Measurements from ENCODE around the gene CSF1.
"Not testable (repeated sequence)": the region's sequence is repeated elsewhere in the genome, so short reads cannot be mapped to it uniquely, and the experiment has no call there.

The CSF1 gene, protein sequence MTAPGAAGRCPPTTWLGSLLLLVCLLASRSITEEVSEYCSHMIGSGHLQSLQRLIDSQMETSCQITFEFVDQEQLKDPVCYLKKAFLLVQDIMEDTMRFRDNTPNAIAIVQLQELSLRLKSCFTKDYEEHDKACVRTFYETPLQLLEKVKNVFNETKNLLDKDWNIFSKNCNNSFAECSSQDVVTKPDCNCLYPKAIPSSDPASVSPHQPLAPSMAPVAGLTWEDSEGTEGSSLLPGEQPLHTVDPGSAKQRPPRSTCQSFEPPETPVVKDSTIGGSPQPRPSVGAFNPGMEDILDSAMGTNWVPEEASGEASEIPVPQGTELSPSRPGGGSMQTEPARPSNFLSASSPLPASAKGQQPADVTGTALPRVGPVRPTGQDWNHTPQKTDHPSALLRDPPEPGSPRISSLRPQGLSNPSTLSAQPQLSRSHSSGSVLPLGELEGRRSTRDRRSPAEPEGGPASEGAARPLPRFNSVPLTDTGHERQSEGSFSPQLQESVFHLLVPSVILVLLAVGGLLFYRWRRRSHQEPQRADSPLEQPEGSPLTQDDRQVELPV

DNA sequence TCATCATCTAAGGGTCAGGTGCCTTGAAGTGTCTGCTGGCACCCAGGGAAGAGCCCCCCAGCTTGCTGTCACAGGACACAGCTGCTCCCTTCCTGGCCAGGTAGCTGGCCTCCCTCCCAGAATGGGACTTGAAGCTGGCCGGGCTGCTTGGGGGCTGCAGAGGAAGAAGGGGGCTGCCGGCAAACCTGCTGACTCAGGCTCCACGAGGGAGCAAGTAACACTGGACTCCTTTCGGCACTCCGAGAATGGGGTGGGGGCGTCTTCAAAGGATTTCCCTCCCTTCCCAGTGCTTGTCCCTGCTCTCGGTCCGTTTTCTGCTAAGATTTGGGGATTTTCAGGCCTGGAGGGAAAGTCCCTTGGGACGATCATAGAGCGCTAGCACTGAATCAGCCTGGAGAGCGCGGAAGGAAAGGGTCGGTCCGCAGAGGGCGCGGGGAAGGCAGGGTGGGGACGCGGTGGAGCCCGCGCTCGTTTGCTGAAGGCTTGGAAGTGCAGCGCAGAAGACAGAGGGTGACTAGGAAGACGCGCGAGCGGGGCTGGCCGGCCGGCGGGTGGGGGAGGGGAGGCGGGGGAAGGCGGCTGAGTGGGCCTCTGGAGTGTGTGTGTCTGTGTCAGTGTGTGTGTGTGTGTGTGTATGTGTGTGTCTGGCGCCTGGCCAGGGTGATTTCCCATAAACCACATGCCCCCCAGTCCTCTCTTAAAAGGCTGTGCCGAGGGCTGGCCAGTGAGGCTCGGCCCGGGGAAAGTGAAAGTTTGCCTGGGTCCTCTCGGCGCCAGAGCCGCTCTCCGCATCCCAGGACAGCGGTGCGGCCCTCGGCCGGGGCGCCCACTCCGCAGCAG, at the start of gene CSF1:
Gene CSF1, plus strand, starts transcription at position 727 of the 840 bp plus-strand sequence. CDS start 175 bp downstream, outside the sequence.
- Histone ChIP-seq H3K4me3 (ENCODE audit: low read length) (no peak within 1 kb of the TSS), H3K4me1 (ENCODE audit: low read length) (peaks cover 16% of the 10 kb centered on the region), H4K20me1 (ENCODE audit: insufficient read depth, low read length) (no peaks in the 10 kb centered on the region), H3K9ac (ENCODE audit: low read length) (no peak within 1 kb of the TSS), H3K79me2 (ENCODE audit: low read length) (no peaks in the 10 kb centered on the region), H3K36me3 (replicated peaks; ENCODE audit: low read depth, low read length) (no peaks in the 10 kb centered on the region), H3K4me2 (ENCODE audit: low read length) (no peak within 1 kb of the TSS), H3K9me3 (ENCODE audit: insufficient read depth, low read length) (no peaks in the 10 kb centered on the region), H2AFZ (ENCODE audit: low read depth, low read length) (no peak within 1 kb of the TSS), H3K27ac (ENCODE audit: low read length) (no peak within 1 kb of the TSS), H3K27me3 (ENCODE audit: low read depth, low read length) (no peaks in the 10 kb centered on the region)
- no peak for TF ChIP-seq EZH2phosphoT487 (IDR thresholded peaks at IDR 0.05; ENCODE audit: low read depth)
- TF ChIP-seq, protein P1, sequence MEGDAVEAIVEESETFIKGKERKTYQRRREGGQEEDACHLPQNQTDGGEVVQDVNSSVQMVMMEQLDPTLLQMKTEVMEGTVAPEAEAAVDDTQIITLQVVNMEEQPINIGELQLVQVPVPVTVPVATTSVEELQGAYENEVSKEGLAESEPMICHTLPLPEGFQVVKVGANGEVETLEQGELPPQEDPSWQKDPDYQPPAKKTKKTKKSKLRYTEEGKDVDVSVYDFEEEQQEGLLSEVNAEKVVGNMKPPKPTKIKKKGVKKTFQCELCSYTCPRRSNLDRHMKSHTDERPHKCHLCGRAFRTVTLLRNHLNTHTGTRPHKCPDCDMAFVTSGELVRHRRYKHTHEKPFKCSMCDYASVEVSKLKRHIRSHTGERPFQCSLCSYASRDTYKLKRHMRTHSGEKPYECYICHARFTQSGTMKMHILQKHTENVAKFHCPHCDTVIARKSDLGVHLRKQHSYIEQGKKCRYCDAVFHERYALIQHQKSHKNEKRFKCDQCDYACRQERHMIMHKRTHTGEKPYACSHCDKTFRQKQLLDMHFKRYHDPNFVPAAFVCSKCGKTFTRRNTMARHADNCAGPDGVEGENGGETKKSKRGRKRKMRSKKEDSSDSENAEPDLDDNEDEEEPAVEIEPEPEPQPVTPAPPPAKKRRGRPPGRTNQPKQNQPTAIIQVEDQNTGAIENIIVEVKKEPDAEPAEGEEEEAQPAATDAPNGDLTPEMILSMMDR (IDR thresholded peaks at IDR 0.05; ENCODE audit: low read depth, low read length), result no peak

GRCh38 chr1:109861616-109862015, 49.0 kb upstream of the CSF1 start:
- H3K4me3 ChIP-seq (ENCODE audit: low read length); H3K9ac ChIP-seq (ENCODE audit: low read length); H3K27ac ChIP-seq (ENCODE audit: low read length); H4K20me1 ChIP-seq (ENCODE audit: insufficient read depth, low read length); H3K4me1 ChIP-seq (ENCODE audit: low read length); H3K4me2 ChIP-seq (ENCODE audit: low read length); H3K36me3 ChIP-seq (replicated peaks; ENCODE audit: low read depth, low read length); H3K79me2 ChIP-seq (ENCODE audit: low read length); H3K9me3 ChIP-seq (ENCODE audit: insufficient read depth, low read length); H2AFZ ChIP-seq (ENCODE audit: low read depth, low read length); H3K27me3 ChIP-seq (ENCODE audit: low read depth, low read length): not testable (repeated sequence)

DNA sequence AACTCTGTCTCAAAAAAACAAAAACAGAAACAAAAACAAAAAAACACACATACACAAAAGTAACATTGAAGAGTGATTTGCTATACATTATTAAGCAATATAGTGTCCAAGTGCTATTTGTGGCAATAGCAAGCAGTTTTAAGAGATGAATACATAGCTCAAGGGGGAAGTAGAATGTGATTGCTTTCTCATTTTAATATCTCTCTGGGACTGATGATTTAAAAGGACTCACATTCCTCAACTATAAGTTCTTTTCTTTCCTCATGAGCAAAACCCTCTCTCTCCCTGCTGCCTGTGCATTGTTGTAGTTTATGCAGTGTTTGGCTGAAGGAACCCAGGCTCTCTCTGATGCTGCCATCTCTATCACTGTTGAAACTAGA, 47.0 kb upstream of the CSF1 start:
- H2AFZ ChIP-seq (ENCODE audit: low read depth, low read length), result no peak overlapping the region
- H3K9ac ChIP-seq (ENCODE audit: low read length), result no peak overlapping the region
- no peak overlapping the region for H3K4me2 ChIP-seq (ENCODE audit: low read length)
- H3K36me3 ChIP-seq (replicated peaks; ENCODE audit: low read depth, low read length), result no peaks in the 10 kb centered on the region
- H3K4me1 ChIP-seq (ENCODE audit: low read length), result no peaks in the 10 kb centered on the region
- H4K20me1 ChIP-seq (ENCODE audit: insufficient read depth, low read length), result no peaks in the 10 kb centered on the region
- TF ChIP-seq, protein P1 (IDR thresholded peaks at IDR 0.05; ENCODE audit: low read depth, low read length), result no peak
- no peak for TF ChIP-seq EZH2phosphoT487 (IDR thresholded peaks at IDR 0.05; ENCODE audit: low read depth)
- no peak overlapping the region for H3K27ac ChIP-seq (ENCODE audit: low read length)
- H3K79me2 ChIP-seq (ENCODE audit: low read length), result no peaks in the 10 kb centered on the region
- H3K27me3 ChIP-seq (ENCODE audit: low read depth, low read length), result no peaks in the 10 kb centered on the region
- no peaks in the 10 kb centered on the region for H3K9me3 ChIP-seq (ENCODE audit: insufficient read depth, low read length)
- no peak overlapping the region for H3K4me3 ChIP-seq (ENCODE audit: low read length)

GRCh38 chr1:109864047-109864822, 46.4 kb upstream of the CSF1 start:
- Histone ChIP-seq H3K9ac (ENCODE audit: low read length) (no peak overlapping the region), H3K36me3 (replicated peaks; ENCODE audit: low read depth, low read length) (no peaks in the 10 kb centered on the region), H3K27me3 (ENCODE audit: low read depth, low read length) (no peaks in the 10 kb centered on the region), H3K4me2 (ENCODE audit: low read length) (no peak overlapping the region), H3K9me3 (ENCODE audit: insufficient read depth, low read length) (no peaks in the 10 kb centered on the region), H3K79me2 (ENCODE audit: low read length) (no peaks in the 10 kb centered on the region), H3K4me3 (ENCODE audit: low read length) (no peak overlapping the region), H2AFZ (ENCODE audit: low read depth, low read length) (no peak overlapping the region), H3K4me1 (ENCODE audit: low read length) (no peaks in the 10 kb centered on the region), H3K27ac (ENCODE audit: low read length) (no peak overlapping the region), H4K20me1 (ENCODE audit: insufficient read depth, low read length) (no peaks in the 10 kb centered on the region)
- TF ChIP-seq, protein P1 (IDR thresholded peaks at IDR 0.05; ENCODE audit: low read depth, low read length), result no peak
- no peak for TF ChIP-seq EZH2phosphoT487 (IDR thresholded peaks at IDR 0.05; ENCODE audit: low read depth)
